HG03354 (cell line): ENCODE results near the gene ADAM30.

Experiments
- ATAC-seq: cut with Tn5 transposase; IDR thresholded peaks from one replicate; pipeline ENCODE4 v1.9.1; 2021; ENCODE audit warnings: mild to moderate bottlenecking; ENCODE audit not compliant: unreplicated experiment, poor library complexity, severe bottlenecking

Gene ADAM30

GRCh38 chr1:119896303-119896702 lies at the start of gene ADAM30:
Gene ADAM30 (minus strand): TSS chr1:119896515. CDS start chr1:119896336, 179 bp downstream.
- ATAC-seq, result no peak

DNA sequence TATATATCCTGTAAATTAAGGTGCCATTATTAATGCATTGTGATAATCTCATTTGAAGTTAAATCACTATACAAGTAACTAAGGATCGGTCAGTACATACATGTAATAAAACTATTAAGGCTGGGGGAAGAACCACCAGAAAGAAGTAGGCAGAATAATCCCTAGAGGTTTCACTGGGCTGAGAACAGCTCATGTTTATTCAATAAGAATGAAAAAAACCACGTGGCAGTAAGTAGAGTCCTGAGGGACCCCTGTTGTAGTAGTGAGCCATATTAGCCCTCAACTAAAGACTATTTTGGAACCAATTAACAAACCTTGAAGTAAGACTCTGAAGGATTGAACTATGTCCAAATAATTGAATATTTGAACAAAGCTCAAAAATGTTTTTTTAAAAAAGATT lies 46.9 kb upstream of the ADAM30 start:
- ATAC-seq, result no peak

DNA sequence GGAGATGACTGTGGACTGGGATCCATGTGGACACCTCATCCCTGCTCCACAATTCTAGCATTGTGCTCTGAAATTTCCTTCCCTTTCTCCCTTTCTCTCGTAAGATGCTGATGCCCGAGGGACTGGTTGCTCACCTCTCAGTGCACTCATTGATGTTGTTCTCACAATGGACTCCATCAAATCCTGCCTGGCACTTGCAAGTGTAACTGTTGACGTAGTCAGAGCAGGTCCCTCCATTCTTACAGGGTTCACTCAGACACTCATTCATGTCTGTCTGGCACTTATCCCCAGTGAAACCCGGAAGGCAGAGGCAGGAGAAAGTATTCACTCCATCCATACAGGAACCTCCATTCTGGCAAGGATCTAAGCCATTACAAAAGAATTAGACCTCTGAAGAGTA lies 45.1 kb upstream of the ADAM30 start:
- ATAC-seq, result no peak

GRCh38 chr1:119940697-119941096 lies 44.4 kb upstream of the ADAM30 start:
- no peak for ATAC-seq

DNA sequence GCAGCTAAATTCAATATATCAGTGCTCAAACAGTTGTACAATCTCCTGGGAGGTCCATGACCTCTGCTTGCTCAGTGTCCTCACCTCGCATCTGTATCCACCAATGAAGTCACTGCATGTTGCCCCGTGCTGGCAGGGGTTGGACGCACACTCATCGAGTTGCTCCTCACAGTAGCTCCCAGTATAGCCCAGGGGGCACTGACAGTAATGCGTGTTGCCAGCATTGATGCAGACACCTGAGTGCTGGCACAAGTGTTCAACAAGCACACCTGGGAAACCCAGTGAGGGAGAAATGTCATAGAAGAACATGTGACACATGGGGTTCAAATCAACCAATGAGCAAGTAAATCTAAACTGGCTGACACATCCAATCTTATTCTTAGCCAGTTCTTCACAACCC lies 40.9 kb upstream of the ADAM30 start:
- ATAC-seq, result no peak

DNA sequence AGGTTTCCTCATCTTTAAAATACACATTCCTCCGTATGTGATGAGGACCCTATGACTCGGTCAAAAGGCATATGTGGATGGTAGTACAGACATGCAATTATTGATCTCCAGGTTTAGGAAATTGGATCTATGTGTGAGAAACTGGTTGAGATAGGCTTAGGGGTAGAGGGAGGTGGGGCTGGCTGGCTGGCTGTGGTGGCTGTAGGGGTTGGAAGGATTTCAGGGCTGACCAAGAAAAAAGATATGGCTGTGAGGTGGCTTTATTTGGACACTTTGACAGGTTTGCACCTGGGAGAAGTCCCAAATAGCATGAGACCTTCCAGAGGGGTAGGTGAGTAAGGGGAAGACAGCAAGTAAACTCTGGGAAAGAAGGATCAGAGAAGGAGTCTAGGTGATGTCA lies 39.6 kb upstream of the ADAM30 start:
- no peak for ATAC-seq

DNA sequence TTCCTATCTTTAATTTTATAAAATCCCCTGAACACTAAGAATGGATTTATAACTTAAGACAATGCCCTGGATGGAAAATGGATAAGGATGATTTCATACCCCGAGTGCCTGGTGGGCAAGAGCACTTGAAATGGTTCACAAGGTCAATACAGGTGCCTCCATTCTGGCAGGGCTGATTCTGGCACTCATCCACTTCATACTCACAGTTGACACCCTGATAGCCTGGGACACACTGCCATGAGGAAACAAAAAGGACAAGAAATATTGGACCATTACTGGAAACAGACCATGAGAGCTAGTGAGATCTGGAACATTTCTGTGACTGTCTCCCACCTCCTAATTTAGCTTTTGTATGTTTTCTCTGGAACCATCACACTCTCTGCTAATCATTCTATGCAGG lies 39.1 kb upstream of the ADAM30 start:
- ATAC-seq, result no peak

GRCh38 chr1:119933397-119933796 lies 37.1 kb upstream of the ADAM30 start:
- no peak for ATAC-seq

DNA sequence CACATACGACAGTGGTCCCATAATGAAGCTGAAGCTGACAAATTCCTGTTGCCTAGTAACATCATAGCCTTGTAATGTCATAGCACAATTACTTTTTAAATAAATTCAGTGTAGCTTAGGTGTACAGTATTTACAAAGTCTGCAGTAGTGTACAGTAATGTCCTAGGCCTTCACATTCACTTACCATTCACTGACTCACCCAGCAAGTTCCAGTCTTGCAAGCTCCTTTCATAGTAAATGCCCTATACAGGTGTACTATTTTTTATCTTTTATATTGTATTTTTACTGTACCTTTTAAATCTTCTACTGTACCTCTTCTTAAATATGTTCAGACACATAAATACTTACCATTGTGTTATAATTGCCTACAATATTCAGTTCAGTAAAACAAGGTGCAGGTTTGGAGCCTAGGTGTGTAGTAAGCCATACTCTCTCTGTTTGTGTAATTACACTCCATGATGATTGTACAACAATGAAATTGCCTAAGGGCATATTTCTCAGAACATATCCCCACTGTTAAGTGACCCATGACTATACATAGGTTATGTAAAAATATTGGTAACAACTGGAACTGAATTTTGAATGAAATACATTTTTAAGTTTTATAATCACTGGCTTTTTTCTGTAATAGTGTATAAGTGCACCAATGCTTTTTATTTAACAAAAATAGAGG lies 33.5 kb upstream of the ADAM30 start:
- no peak for ATAC-seq

- no peak for ATAC-seq
Measured at GRCh38 chr1:119926553-119926952, 30.2 kb upstream of the ADAM30 start.

GRCh38 chr1:119924948-119925898 lies 28.9 kb upstream of the ADAM30 start:
- no peak for ATAC-seq

GRCh38 chr1:119920104-119920968 lies 24.0 kb upstream of the ADAM30 start:
- no peak for ATAC-seq

- ATAC-seq, result no peak
Measured at GRCh38 chr1:119919241-119919640, 22.9 kb upstream of the ADAM30 start.

DNA sequence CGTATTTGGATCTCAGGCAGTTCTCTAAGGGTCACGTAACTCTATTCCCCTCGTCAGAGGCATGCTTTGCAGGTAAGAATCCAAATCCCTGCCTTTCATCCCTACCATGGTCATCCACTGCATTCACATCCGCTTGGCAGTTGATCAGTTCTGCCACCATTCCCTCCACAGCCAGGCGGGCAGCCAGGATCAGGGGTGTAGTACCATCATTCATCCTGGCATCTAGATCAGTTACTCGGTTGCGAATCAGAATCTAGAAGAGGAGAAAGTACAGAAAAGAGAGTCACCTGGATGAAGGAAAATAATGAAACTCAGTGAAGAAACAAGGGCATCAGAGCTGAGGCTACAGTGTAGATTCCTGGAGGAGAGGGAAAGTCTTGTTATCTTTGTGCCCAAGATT lies 22.0 kb upstream of the ADAM30 start:
- no peak for ATAC-seq

GRCh38 chr1:119917304-119918055 lies 21.2 kb upstream of the ADAM30 start:
- no peak for ATAC-seq

- ATAC-seq, result no peak
Measured at GRCh38 chr1:119915517-119915916, 19.2 kb upstream of the ADAM30 start.

- ATAC-seq, result no peak
Measured at GRCh38 chr1:119914071-119914470, 17.8 kb upstream of the ADAM30 start.

DNA sequence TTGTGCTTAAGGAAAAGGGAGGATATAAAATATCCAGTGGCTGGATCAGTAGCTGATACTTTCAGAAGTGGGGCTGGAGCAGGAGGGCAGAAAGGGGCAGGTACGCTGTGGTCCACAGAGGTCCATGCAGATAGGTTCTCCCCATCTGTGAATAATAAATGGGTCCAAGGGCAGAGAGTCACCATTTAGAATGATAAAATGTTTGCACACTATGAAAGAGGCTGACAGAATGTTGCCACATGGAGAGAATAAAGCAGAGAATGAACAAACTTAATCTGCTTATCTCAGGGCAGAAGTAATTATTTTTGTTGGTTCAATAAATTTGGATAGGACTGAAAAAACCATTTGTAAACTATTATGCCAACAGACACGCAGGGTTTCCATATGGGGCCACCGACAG lies 16.6 kb upstream of the ADAM30 start:
- ATAC-seq, result no peak

DNA sequence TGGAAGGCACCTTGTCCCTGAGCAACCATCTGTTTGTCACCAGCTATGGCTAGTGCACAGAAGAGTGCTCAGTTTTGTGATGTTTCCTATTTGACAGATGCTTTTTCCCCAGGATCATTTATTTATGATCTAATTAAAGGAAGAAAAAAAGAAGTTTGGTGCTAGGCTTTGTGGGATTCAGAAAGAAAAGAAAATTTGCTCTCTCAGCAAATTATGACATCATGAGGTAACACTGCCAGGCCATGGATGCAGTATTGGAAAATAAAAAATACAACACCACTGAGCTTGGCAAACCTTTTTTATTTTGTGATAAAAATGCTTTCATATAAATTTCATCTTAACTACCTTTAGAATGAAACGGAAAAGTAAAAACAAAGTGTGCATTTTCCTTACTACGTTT lies 15.5 kb upstream of the ADAM30 start:
- no peak for ATAC-seq
